Measurements from ENCODE around the gene FGD3. TPM values are rescaled to one million over a fixed set of nuclear protein-coding genes. Genes with fewer than 3 reads are reported as not detected.

Gene FGD3
- total RNA-seq, 2 donors from 2014 or later, result 1.8 to 2.3 TPM

DNA sequence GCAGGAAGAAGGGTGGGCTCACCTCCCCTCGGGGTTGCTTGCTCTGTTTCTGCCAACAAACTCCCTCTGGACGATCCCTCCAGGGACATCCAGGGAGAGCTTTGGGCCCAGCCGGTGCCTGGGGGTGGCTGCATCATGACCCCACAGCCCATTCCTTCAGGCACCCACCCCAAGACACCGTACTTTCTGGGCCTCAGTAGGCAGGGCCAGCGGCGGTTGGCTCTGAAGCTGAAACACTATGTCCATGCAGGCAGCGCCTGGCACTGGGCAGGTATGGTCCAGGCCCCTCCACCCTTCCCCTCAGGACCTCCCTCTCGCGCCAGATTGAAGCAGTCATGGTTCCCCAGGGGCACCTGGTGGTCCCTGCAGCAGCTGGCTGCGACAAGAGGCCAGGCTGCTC lies 92.7 kb downstream of the FGD3 start:
- TF ChIP-seq, protein P1, sequence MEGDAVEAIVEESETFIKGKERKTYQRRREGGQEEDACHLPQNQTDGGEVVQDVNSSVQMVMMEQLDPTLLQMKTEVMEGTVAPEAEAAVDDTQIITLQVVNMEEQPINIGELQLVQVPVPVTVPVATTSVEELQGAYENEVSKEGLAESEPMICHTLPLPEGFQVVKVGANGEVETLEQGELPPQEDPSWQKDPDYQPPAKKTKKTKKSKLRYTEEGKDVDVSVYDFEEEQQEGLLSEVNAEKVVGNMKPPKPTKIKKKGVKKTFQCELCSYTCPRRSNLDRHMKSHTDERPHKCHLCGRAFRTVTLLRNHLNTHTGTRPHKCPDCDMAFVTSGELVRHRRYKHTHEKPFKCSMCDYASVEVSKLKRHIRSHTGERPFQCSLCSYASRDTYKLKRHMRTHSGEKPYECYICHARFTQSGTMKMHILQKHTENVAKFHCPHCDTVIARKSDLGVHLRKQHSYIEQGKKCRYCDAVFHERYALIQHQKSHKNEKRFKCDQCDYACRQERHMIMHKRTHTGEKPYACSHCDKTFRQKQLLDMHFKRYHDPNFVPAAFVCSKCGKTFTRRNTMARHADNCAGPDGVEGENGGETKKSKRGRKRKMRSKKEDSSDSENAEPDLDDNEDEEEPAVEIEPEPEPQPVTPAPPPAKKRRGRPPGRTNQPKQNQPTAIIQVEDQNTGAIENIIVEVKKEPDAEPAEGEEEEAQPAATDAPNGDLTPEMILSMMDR (IDR thresholded peaks at IDR 0.05), result no peak
- DNase-seq, result no peak
- no peaks in the 10 kb centered on the region for H3K4me1 ChIP-seq
- H3K4me3 ChIP-seq, result no peak overlapping the region
- H3K36me3 ChIP-seq, result no peaks in the 10 kb centered on the region
- no peaks in the 10 kb centered on the region for H3K9me3 ChIP-seq
- intact Hi-C loops (cut with DNase I), result no loop called here
- no peaks in the 10 kb centered on the region for H3K27me3 ChIP-seq
- no peak overlapping the region for H3K9ac ChIP-seq (ENCODE audit: low read depth in 2 of 2, low read length in 2 of 2)
- no peak overlapping the region for H3K27ac ChIP-seq

DNA sequence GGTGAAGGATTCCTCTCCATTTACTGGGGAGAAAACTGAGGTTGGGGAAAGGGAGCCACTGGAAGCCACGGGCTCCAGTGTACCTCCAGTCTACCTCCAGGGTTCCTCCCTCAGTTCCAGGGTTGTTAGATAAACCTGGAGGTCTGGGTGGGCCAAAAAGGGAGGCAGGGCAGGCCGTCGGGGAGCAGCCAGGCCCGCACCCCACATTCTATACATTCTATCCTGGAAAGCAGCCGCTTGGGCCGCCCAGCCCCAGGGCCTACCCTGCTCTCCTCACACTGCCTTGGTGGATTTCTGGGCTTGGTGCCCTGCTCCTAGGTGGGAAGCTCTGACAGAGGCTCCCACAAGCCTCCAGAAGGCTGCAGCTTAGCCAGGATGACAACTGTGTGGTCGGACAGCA lies 93.1 kb downstream of the FGD3 start:
- no peaks in the 10 kb centered on the region for H3K4me1 ChIP-seq
- no peak overlapping the region for H3K27ac ChIP-seq
- TF ChIP-seq, protein P1 (IDR thresholded peaks at IDR 0.05), result no peak
- no peaks in the 10 kb centered on the region for H3K9me3 ChIP-seq
- no peaks in the 10 kb centered on the region for H3K27me3 ChIP-seq
- no peaks in the 10 kb centered on the region for H3K36me3 ChIP-seq
- no peak for DNase-seq
- H3K9ac ChIP-seq (ENCODE audit: low read depth in 2 of 2, low read length in 2 of 2), result no peak overlapping the region
- H3K4me3 ChIP-seq, result no peak overlapping the region
- intact Hi-C loops (cut with DNase I), result no loop called here

DNA sequence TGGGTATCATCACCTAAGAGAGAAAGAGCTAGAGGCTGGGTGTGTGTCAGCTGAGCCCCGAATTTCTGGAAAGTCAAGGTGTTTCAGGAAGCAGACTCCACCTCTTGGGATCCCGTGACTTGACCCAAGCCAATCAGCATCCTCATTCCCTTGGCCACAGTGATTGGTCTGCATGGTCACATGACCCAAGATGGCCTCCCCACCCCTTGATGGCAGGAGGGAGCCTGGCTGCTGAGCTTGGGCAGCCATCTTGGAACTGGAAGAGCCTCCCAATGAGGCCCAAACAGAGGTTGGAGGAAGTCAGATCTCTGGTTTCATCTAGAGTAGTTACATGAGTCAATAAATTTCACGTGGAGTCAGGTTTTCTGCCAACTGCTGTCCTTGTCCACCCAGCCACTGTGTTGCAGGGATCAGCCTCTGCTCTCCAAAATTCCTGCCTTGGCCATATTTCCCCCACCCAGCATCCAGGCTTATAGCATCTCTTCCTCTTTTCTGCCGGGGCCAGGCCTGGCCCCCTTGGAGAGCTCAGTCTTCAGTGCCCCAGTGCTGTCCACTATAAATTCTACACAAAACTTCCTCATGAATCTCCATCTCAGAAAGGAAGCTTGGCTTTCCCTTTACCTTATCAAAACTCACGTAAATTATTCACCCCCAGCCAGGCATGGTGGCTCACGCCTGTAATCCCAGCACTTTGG lies 93.9 kb downstream of the FGD3 start:
- no peak overlapping the region for H3K9ac ChIP-seq (ENCODE audit: low read depth in 2 of 2, low read length in 2 of 2)
- TF ChIP-seq, protein P1 (IDR thresholded peaks at IDR 0.05), result no peak
- H3K9me3 ChIP-seq, result no peaks in the 10 kb centered on the region
- H3K27me3 ChIP-seq, result no peaks in the 10 kb centered on the region
- no peak overlapping the region for H3K4me3 ChIP-seq
- no peak for DNase-seq
- no peak overlapping the region for H3K27ac ChIP-seq
- no peaks in the 10 kb centered on the region for H3K4me1 ChIP-seq
- intact Hi-C loops (cut with DNase I), result no loop called here
- no peaks in the 10 kb centered on the region for H3K36me3 ChIP-seq

DNA sequence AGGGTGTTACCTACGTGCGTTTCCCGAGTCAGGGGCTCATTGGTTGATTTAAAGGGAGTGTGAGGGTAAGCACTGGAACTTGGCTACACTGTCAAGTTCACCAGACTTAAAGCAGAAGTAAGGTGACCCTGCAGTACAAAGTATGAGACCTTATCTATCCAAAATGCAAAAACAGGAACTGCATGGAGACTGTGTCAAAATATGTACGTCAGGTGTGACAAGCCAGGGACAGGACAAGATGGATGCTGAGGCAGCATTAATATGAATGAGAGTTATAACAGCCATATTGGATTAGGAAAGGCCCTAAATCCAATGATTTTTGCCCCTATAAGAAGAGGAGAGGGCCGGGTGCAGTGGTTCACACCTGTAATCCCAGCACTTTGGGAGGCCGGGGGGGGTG lies 95.8 kb downstream of the FGD3 start:
- TF ChIP-seq, protein P1 (IDR thresholded peaks at IDR 0.05), result no peak
- no peak for DNase-seq
- Histone ChIP-seq H3K9me3 (no peaks in the 10 kb centered on the region), H3K4me1 (no peaks in the 10 kb centered on the region), H3K27me3 (no peaks in the 10 kb centered on the region), H3K9ac (ENCODE audit: low read depth in 2 of 2, low read length in 2 of 2) (no peak overlapping the region), H3K27ac (no peak overlapping the region), H3K4me3 (no peak overlapping the region), H3K36me3 (no peaks in the 10 kb centered on the region)
- intact Hi-C loops (cut with DNase I), result no loop called here

DNA sequence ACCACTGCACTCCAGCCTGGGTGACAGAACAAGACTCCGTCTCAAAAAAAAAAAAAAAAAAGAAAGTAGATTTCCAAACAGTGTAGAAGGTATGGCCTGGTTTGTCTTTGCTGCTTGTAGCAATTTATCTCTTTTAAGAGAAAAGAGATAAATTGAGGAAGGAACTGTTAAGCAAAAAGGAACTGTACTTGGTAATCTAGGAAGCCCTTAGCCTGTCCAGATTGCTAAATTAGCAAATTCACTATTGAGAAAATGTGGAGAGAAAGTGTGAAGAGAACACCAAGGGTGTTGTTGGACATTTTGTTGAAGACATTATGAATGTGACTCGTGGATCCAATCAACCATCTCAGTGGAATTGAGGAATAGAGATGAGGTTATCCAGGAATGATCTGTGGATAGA lies 98.2 kb downstream of the FGD3 start:
- H3K9ac ChIP-seq (ENCODE audit: low read depth in 2 of 2, low read length in 2 of 2), result no peak overlapping the region
- no peaks in the 10 kb centered on the region for H3K36me3 ChIP-seq
- no peaks in the 10 kb centered on the region for H3K9me3 ChIP-seq
- intact Hi-C loops (cut with DNase I), result no loop called here
- H3K4me1 ChIP-seq, result no peaks in the 10 kb centered on the region
- no peak overlapping the region for H3K4me3 ChIP-seq
- DNase-seq, result no peak
- H3K27me3 ChIP-seq, result no peaks in the 10 kb centered on the region
- TF ChIP-seq, protein P1 (IDR thresholded peaks at IDR 0.05), result no peak
- no peak overlapping the region for H3K27ac ChIP-seq
